GM08714 (cell line): Measurements from ENCODE around the gene PCDHGA6.
"Not testable (repeated sequence)": the region's sequence is repeated elsewhere in the genome, so short reads cannot be mapped to it uniquely, and the experiment has no call there.

Source experiments
- H3K4me3 ChIP-seq: fragments of 200-500 bp; sonication (Bioruptor generic); 2 replicates; pipeline ENCODE4 v1.5.1; 2014; ENCODE audit warnings: mild to moderate bottlenecking, low read length, inconsistent platforms
- ZNF274 ChIP-seq: IDR thresholded peaks from 2 replicates; pipeline ENCODE4 v1.6.1; 2012; ENCODE audit warnings: mild to moderate bottlenecking, low read depth, low read length

PCDHGA6 gene

GRCh38 chr5:141373673-141374317, at the start of gene PCDHGA6:
Gene PCDHGA6, plus strand, starts transcription at chr5:141373891. Its CDS starts 193 bp downstream, at chr5:141374084.
- no peak for TF ChIP-seq ZNF274
- H3K4me3 ChIP-seq, result peak within 1 kb of the TSS; percentile 60; the same call in 1 of the 2 replicates

- no peak for TF ChIP-seq ZNF274
- peak overlapping the region; percentile 39; the same call in 1 of the 2 replicates for H3K4me3 ChIP-seq
These were observed 47.4 kb upstream of the PCDHGA6 start for GRCh38 chr5:141326088-141326854.

- TF ChIP-seq ZNF274, result no peak
- no peak overlapping the region for H3K4me3 ChIP-seq
These were observed 45.5 kb upstream of the PCDHGA6 start for GRCh38 chr5:141328231-141328630.

- no peak for TF ChIP-seq ZNF274
- no peak within 1 kb of the TSS for H3K4me3 ChIP-seq
These were observed 43.2 kb upstream of the PCDHGA6 start, which contains the start of gene PCDHGA1 for GRCh38 chr5:141330299-141331080. Gene PCDHGA1, plus strand, starts transcription at chr5:141330514.

GRCh38 chr5:141332571-141332970, 41.1 kb upstream of the PCDHGA6 start:
- H3K4me3 ChIP-seq, result not testable (repeated sequence)

GRCh38 chr5:141338538-141339306, 35.0 kb upstream of the PCDHGA6 start, which contains the start of gene PCDHGA2:
Gene PCDHGA2, plus strand, starts transcription at chr5:141338760.
- TF ChIP-seq ZNF274, result no peak
- H3K4me3 ChIP-seq, result no peak within 1 kb of the TSS

- not testable (repeated sequence) for H3K4me3 ChIP-seq
These were observed 32.8 kb upstream of the PCDHGA6 start for GRCh38 chr5:141340781-141341354.

- TF ChIP-seq ZNF274, result no peak
- no peak overlapping the region for H3K4me3 ChIP-seq
These were observed 30.9 kb upstream of the PCDHGA6 start for GRCh38 chr5:141342773-141343172.

- peak within 1 kb of the TSS; percentile 64 for H3K4me3 ChIP-seq
- no peak for TF ChIP-seq ZNF274
These were observed 30.3 kb upstream of the PCDHGA6 start, which contains the start of gene PCDHGA3 for GRCh38 chr5:141343242-141343952. Gene PCDHGA3, plus strand, starts transcription at chr5:141343829. Its CDS starts 205 bp downstream, at chr5:141344034.

GRCh38 chr5:141343953-141344463, 29.7 kb upstream of the PCDHGA6 start:
- H3K4me3 ChIP-seq, result peak overlapping the region; percentile 64
- TF ChIP-seq ZNF274, result no peak

- no peak for TF ChIP-seq ZNF274
- H3K4me3 ChIP-seq, result no peak overlapping the region
These were observed 28.4 kb upstream of the PCDHGA6 start for GRCh38 chr5:141345327-141345726.

GRCh38 chr5:141346017-141346416, 27.7 kb upstream of the PCDHGA6 start:
- not testable (repeated sequence) for H3K4me3 ChIP-seq

GRCh38 chr5:141349917-141350619, 23.6 kb upstream of the PCDHGA6 start, which contains the start of gene PCDHGB1:
Gene PCDHGB1, plus strand, starts transcription at chr5:141350099. Its CDS starts 162 bp downstream, at chr5:141350261.
- TF ChIP-seq ZNF274, result no peak
- peak within 1 kb of the TSS; percentile 36 for H3K4me3 ChIP-seq
